Cardiac fibroblast (primary cell): Measurements from ENCODE around the gene DNAJC3.
"Not testable (repeated sequence)": the region's sequence is repeated elsewhere in the genome, so short reads cannot be mapped to it uniquely, and the experiment has no call there.

Source experiments
- DNase-seq, 2 donors: peaks; one replicate each; pipeline versions ENCODE4 v3.0.0 to v3.0.0-alpha.2; 2010; ENCODE audit warnings: low read depth in 2 of 2
- H3K4me3 ChIP-seq, 2 donors: replicated peaks in 1 of 2; 1 replicate in 1 of 2; 2 replicates in 1 of 2; pipeline ENCODE4 v1.5.1; 2011; ENCODE audit warnings: low read depth in 2 of 2, low read length in 2 of 2, mild to moderate bottlenecking in 2 of 2, moderate library complexity in 1 of 2
- TF ChIP-seq, protein P1 (sequence below): IDR thresholded peaks from one replicate; pipeline ENCODE4 v1.5.1; 2011; ENCODE audit warnings: low read depth, mild to moderate bottlenecking, low read length, inconsistent platforms

DNAJC3 gene

DNA sequence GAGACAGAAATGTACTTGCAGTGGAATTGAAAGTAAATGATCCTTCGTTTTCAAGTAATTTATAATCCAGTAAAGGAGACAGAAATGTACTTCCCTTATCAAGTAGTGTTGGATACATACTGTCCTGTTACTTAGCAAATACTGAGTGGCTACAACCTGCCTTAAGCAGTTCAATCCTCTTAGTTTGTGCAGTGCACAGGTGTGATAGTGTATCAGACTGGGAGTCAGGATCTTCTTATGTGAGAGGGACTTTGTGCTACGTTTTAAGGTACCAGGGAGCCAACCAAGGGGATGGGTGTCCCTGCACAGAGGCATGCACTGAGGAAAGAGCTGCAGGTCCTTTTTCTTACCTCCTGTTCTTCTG, 111.1 kb downstream of the DNAJC3 start:
- TF ChIP-seq, protein P1, sequence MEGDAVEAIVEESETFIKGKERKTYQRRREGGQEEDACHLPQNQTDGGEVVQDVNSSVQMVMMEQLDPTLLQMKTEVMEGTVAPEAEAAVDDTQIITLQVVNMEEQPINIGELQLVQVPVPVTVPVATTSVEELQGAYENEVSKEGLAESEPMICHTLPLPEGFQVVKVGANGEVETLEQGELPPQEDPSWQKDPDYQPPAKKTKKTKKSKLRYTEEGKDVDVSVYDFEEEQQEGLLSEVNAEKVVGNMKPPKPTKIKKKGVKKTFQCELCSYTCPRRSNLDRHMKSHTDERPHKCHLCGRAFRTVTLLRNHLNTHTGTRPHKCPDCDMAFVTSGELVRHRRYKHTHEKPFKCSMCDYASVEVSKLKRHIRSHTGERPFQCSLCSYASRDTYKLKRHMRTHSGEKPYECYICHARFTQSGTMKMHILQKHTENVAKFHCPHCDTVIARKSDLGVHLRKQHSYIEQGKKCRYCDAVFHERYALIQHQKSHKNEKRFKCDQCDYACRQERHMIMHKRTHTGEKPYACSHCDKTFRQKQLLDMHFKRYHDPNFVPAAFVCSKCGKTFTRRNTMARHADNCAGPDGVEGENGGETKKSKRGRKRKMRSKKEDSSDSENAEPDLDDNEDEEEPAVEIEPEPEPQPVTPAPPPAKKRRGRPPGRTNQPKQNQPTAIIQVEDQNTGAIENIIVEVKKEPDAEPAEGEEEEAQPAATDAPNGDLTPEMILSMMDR: no peak
- DNase-seq: no peak
- no peak overlapping the region for H3K4me3 ChIP-seq

DNA sequence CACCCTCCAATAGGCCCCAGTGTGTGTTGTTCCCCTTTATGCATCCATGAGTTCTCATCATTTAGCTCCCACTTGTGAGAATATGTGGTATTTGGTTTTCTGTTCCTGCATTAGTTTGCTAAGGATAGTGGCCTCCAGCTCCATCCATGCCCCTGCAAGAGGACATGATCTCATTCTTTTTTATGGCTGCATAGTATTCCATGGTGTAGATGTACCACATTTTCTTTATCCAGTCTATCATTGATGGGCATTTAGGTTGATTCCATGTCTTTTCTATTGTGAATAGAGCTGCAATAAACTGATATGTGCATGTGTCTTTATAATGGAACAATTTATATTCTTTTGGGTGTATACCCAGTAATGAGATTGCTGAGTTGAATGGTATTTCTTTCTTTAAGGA, 112.4 kb downstream of the DNAJC3 start:
- H3K4me3 ChIP-seq, DNase-seq: not testable (repeated sequence)

DNA sequence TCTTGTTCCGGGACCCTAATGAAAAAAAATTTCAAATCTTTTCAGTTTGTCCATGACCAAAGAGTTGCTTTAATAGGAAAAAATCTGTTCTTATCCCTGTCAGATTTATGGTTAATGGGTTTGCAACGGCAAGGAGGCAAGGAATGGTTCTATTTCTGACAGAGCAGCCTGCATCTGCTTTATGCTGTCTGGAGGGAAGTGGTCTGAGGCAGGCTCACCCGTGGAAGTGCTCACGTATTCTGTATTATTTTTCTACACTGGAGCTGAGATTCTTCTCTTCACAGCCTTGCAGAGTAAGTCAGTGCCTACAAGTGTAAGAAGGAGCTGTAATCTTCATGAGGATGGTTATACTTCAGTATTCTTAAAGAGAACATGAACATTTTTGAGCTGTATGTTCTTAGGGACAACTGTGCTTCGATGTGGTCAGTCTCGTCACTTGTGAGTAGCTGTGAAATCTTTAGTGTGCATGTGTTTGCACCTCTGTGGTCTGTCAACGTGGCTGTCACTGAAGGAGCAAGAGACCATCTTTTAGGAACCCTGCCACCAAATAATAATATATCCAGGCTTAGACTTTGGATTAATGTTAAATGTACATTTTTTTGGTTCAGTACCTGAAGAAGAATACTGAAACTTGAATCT, 114.3 kb downstream of the DNAJC3 start:
- TF ChIP-seq, protein P1: no peak
- H3K4me3 ChIP-seq: no peak overlapping the region
- no peak for DNase-seq

- TF ChIP-seq, protein P1: no peak
Measured at GRCh38 chr13:95793018-95793555, 116.1 kb downstream of the DNAJC3 start.

DNA sequence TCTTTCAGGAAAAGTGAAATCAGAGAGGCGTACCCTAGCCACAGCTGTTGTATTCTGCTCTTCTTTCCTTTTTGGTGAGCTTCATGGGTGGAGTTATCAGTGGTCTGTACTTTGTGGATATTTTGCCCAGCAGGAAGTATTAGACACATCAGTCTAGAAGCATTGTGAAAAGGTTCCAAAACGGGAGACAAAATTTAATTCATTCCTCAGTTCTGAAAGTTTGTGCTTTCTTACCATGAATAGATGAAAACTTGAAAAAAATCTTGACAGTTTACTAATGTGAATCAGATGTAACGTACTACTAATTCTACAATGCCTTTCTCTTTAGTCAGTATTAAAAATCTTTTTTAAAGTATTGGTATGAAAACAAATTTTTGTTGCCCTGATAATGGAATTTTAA, 116.8 kb downstream of the DNAJC3 start:
- H3K4me3 ChIP-seq: no peak overlapping the region
- TF ChIP-seq, protein P1: no peak
- DNase-seq: no peak

More at GRCh38 chr13:95793018-95793555, 116.1 kb downstream of the DNAJC3 start:
- DNase-seq: peak in 1 of 2 donors; percentile 12
- no peak overlapping the region for H3K4me3 ChIP-seq

GRCh38 chr13:95797016-95797415, 120.1 kb downstream of the DNAJC3 start:
- TF ChIP-seq, protein P1: no peak

DNA sequence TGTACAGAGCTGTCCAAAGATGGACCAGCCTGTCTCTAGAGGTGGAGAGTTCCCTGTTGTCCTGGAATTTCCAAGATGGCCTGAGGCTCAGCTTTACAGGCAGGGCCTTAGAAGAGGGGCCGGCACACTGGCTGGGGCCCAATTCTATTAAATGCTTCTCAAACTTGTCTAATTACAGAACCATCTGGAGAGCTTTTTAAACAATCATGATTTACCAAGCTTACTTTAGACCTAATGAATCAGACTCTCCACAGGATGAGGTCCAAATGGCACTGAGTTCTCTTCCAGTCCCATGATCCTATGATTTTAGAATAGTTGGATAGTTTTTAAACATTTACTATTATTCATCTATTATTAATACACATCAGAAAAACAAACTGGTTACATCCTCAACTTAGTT, 123.5 kb downstream of the DNAJC3 start:
- no peak for DNase-seq
- H3K4me3 ChIP-seq: no peak overlapping the region
- TF ChIP-seq, protein P1: no peak

More at GRCh38 chr13:95797016-95797415, 120.1 kb downstream of the DNAJC3 start:
- no peak for DNase-seq
- H3K4me3 ChIP-seq: no peak overlapping the region
